Raji (cell line): ENCODE data around the gene TRRAP.

Experiments used
- POLR2A ChIP-seq: IDR thresholded peaks from 2 replicates; pipeline ENCODE4 v1.6.1; 2011; ENCODE audit warnings: low read depth, low read length, control low read depth; ENCODE audit not compliant: insufficient read depth

Gene TRRAP

GRCh38 chr7:99042957-99043356 lies 164.6 kb downstream of the TRRAP start:
- TF ChIP-seq POLR2A = no peak

GRCh38 chr7:99046722-99047121 lies 168.4 kb downstream of the TRRAP start:
- no peak for TF ChIP-seq POLR2A

- no peak for TF ChIP-seq POLR2A
Observed at GRCh38 chr7:99047526-99048077, 169.3 kb downstream of the TRRAP start.

DNA sequence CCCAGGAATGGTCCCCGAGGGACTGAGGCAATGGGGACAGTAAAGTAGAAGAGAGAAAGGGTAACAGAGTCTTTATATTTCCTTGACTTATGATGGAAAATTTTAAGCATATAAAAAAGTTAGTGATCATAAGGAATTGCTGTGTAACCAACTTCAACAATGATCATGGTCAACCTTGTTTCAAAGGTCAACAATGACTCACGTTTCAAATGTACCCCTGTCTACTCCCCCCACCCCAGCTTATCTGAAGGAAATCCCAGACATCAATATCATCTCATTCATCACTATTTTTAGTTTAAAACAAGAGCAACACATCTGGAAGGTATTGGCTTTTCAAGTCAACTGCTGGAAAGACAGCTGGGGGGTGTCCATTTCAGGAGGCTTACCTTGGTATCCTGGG lies 172.6 kb downstream of the TRRAP start:
- TF ChIP-seq POLR2A = no peak

DNA sequence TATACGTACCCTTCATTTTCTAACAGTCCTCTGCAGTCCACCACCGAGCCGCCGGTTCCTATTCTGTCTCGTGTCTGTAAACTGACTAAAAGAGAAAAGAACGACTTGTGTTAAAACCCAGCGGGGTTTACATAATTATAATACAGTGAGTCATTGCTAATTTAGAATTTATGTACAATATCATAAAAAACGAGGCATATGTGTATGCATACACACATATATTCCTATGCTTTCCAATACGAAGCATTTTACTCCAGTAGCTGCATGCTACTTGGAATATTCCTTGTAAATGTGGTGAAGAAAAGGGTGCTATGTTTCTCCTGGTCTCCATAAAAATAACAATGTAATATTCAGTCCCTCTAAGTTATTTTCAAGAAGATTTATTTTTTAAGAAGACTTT lies 176.4 kb downstream of the TRRAP start:
- no peak for TF ChIP-seq POLR2A

- TF ChIP-seq POLR2A = no peak
Observed at GRCh38 chr7:99061001-99061776, 182.9 kb downstream of the TRRAP start.
